Neural crest cell (in vitro differentiated cells): ENCODE measurements around the gene CCDC150. TPM values are rescaled to one million over a fixed set of nuclear protein-coding genes. Genes with fewer than 3 reads are reported as not detected.

ENCODE experiments used
- DNase-seq: peaks from one replicate; pipeline ENCODE4 v3.0.0; 2021; ENCODE audit warnings: low read depth, mixed read lengths, low spot score
- H3K27ac Mint-ChIP-seq: one replicate; pipeline ENCODE4 v1.8.0; 2021; ENCODE audit warnings: mild to moderate bottlenecking, mixed read lengths; ENCODE audit not compliant: unreplicated experiment
- H3K27me3 Mint-ChIP-seq: 2 replicates; pipeline ENCODE4 v1.8.0; 2021; ENCODE audit warnings: low read depth, mild to moderate bottlenecking, mixed read lengths
- H3K36me3 Mint-ChIP-seq: 2 replicates; pipeline ENCODE4 v1.8.0; 2021; ENCODE audit warnings: low read depth, mild to moderate bottlenecking, mixed read lengths
- H3K4me1 Mint-ChIP-seq: 2 replicates; pipeline ENCODE4 v1.8.0; 2021; ENCODE audit warnings: mixed read lengths
- H3K4me3 Mint-ChIP-seq: one replicate; pipeline ENCODE4 v1.8.0; 2021; ENCODE audit warnings: mild to moderate bottlenecking, mixed read lengths
- H3K9me3 Mint-ChIP-seq: 2 replicates; pipeline ENCODE4 v1.8.0; 2021; ENCODE audit warnings: mixed read lengths
- CTCF ChIP-seq: fragments of 200-600 bp; sonication (generic); conservative IDR thresholded peaks from 2 replicates; pipeline ENCODE4 v1.5.0; 2021; ENCODE audit warnings: antibody characterized with exemption, mild to moderate bottlenecking
- total RNA-seq: library from RNA; stranded (reverse); gene quantifications from 2 replicates; pipeline ENCODE4 v1.2.1, GENCODE V29; 2021

The CCDC150 gene
- total RNA-seq, 1 donor from 2014 or later: 31.8 TPM

- TF ChIP-seq CTCF: no peak
- no peak for DNase-seq
- Mint-ChIP-seq H3K27ac (no peak overlapping the region), H3K4me1 (no peaks in the 10 kb centered on the region), H3K9me3 (peaks cover 20% of the 10 kb centered on the region), H3K4me3 (no peak overlapping the region), H3K36me3 (peaks cover 46% of the 10 kb centered on the region), H3K27me3 (no peaks in the 10 kb centered on the region)
These were observed 103.2 kb downstream of the CCDC150 start for GRCh38 chr2:196742685-196743084.

GRCh38 chr2:196743165-196743564 lies 103.7 kb downstream of the CCDC150 start:
- DNase-seq: no peak
- TF ChIP-seq CTCF: no peak
- H3K9me3 Mint-ChIP-seq: peaks cover 15% of the 10 kb centered on the region
- no peak overlapping the region for H3K27ac Mint-ChIP-seq
- peaks cover 42% of the 10 kb centered on the region for H3K36me3 Mint-ChIP-seq
- no peaks in the 10 kb centered on the region for H3K4me1 Mint-ChIP-seq
- no peak overlapping the region for H3K4me3 Mint-ChIP-seq
- no peaks in the 10 kb centered on the region for H3K27me3 Mint-ChIP-seq

GRCh38 chr2:196745711-196746110 lies 106.2 kb downstream of the CCDC150 start:
- no peak overlapping the region for H3K27ac Mint-ChIP-seq
- H3K4me1 Mint-ChIP-seq: no peaks in the 10 kb centered on the region
- no peak for TF ChIP-seq CTCF
- peaks cover 24% of the 10 kb centered on the region for H3K36me3 Mint-ChIP-seq
- DNase-seq: no peak
- no peak overlapping the region for H3K4me3 Mint-ChIP-seq
- H3K9me3 Mint-ChIP-seq: no peaks in the 10 kb centered on the region
- no peaks in the 10 kb centered on the region for H3K27me3 Mint-ChIP-seq

- no peak overlapping the region for H3K4me3 Mint-ChIP-seq
- DNase-seq: no peak
- peaks cover 3% of the 10 kb centered on the region for H3K9me3 Mint-ChIP-seq
- H3K36me3 Mint-ChIP-seq: peaks cover 26% of the 10 kb centered on the region
- no peaks in the 10 kb centered on the region for H3K27me3 Mint-ChIP-seq
- no peak overlapping the region for H3K27ac Mint-ChIP-seq
- TF ChIP-seq CTCF: no peak
- H3K4me1 Mint-ChIP-seq: peaks cover 3% of the 10 kb centered on the region
These were observed 107.9 kb downstream of the CCDC150 start for GRCh38 chr2:196747400-196747799.

- DNase-seq: no peak
- H3K36me3 Mint-ChIP-seq: peaks cover 33% of the 10 kb centered on the region
- H3K27ac Mint-ChIP-seq: no peak overlapping the region
- H3K4me1 Mint-ChIP-seq: peaks cover 3% of the 10 kb centered on the region
- H3K9me3 Mint-ChIP-seq: peaks cover 5% of the 10 kb centered on the region
- no peaks in the 10 kb centered on the region for H3K27me3 Mint-ChIP-seq
- H3K4me3 Mint-ChIP-seq: no peak overlapping the region
- no peak for TF ChIP-seq CTCF
These were observed 108.6 kb downstream of the CCDC150 start for GRCh38 chr2:196748123-196748522.
